ENCODE results near the gene KISS1R.

The KISS1R gene

DNA sequence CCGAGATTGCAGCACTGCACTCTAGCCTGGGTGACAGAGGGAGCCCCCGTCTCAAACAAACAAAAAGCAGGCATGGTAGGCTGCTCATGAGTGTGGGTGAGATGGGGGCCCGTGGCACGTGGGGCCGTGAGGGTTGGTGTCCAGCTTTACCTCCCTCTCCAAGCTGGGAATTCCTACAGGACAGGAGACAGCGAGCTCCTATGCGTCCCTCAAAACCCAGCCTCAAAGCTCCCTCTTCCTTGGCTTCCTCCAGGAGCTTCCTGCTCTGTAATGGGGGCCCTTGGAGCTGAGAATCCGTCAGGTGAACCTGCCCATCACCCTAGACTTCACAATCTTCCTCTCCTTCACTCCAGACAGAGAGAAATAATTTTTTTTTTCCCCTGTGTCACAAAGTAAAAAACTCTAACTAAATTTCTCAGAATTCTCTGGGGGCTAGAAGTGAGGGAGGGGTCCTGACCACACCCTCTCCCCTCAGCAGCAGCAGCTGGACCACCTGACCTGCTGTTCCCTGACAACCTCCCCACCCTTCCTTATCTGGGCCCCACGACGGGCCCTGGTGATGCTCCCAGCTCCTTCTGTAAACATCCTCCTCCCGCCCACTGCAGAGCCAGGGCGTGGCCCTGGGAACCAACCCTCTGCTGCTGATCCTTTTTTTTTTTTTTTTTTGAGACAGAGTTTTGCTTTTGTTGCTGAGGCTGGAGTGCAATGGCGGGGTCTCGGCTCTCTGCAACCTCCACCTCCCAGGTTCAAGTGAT, 44.9 kb downstream of the KISS1R start:
- Histone ChIP-seq H3K27me3 (replicated peaks; ENCODE audit: insufficient read depth, low read length) (no peaks in the 10 kb centered on the region), H3K79me2 (ENCODE audit: low read length) (no peaks in the 10 kb centered on the region), H3K9me2 (replicated peaks; ENCODE audit: insufficient read depth, low read length) (no peaks in the 10 kb centered on the region), H2AFZ (ENCODE audit: low read length) (no peak overlapping the region), H4K20me1 (ENCODE audit: insufficient read depth, low read length) (no peaks in the 10 kb centered on the region), H3K4me3 (ENCODE audit: low read length) (no peak overlapping the region), H3K36me3 (replicated peaks; ENCODE audit: insufficient read depth, low read length) (peaks cover 3% of the 10 kb centered on the region; the same call in 1 of the 2 replicates), H3F3A (ENCODE audit: insufficient read depth, low read length) (no peaks in the 10 kb centered on the region), H3K27ac (ENCODE audit: low read length) (no peak overlapping the region), H3K9ac (ENCODE audit: low read length) (no peak overlapping the region), H3K9me3 (replicated peaks; ENCODE audit: insufficient read depth, low read length) (no peaks in the 10 kb centered on the region), H3K4me2 (ENCODE audit: low read depth, low read length) (no peak overlapping the region), H3K4me1 (ENCODE audit: low read length) (no peaks in the 10 kb centered on the region)
- no peak for DNase-seq
- no peak for TF ChIP-seq EZH2 (optimal IDR thresholded peaks at IDR 0.05; ENCODE audit: low read depth, low read length)

DNA sequence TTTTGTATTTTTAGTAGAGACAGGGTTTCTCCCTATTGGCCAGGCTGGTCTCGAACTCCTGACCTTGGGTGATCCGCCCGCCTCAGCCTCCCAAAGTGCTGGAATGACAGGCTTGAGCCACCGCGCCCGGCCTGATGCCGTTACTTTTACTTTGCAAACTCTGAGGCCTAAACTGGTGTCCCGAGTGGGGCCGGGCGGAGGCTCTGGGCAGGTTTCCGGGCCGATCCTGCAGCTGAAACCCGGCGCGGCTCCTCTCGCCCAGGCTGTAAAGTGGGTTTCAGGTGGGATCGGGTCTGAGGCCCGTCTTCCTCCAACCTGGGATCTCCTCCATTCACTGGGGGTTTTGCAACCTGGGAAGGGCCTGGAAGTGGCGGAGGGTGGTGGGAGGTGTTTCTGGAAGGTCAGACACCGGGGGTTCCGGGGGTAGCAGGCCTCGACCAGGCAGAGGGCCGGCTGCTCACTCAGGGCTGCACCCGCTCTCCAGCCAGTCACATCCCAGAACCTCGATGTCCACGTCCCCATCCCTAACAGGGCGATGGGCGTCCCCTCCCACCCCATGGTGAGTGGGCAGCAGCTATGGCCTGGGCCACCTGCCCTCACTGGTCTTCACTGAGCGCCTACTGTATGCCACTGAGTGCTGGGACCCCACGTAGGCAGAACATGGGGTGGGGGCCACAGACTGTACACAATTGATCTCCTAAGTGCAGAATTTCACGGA, 45.7 kb downstream of the KISS1R start:
- TF ChIP-seq, protein P1, sequence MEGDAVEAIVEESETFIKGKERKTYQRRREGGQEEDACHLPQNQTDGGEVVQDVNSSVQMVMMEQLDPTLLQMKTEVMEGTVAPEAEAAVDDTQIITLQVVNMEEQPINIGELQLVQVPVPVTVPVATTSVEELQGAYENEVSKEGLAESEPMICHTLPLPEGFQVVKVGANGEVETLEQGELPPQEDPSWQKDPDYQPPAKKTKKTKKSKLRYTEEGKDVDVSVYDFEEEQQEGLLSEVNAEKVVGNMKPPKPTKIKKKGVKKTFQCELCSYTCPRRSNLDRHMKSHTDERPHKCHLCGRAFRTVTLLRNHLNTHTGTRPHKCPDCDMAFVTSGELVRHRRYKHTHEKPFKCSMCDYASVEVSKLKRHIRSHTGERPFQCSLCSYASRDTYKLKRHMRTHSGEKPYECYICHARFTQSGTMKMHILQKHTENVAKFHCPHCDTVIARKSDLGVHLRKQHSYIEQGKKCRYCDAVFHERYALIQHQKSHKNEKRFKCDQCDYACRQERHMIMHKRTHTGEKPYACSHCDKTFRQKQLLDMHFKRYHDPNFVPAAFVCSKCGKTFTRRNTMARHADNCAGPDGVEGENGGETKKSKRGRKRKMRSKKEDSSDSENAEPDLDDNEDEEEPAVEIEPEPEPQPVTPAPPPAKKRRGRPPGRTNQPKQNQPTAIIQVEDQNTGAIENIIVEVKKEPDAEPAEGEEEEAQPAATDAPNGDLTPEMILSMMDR (IDR thresholded peaks at IDR 0.05; ENCODE audit: low read length), result no peak
- TF ChIP-seq EZH2 (optimal IDR thresholded peaks at IDR 0.05; ENCODE audit: low read depth, low read length), result no peak
- no peak for TF ChIP-seq EZH2phosphoT487 (IDR thresholded peaks at IDR 0.05; ENCODE audit: low read length)
- H3K27me3 ChIP-seq (replicated peaks; ENCODE audit: insufficient read depth, low read length), result no peaks in the 10 kb centered on the region
- DNase-seq, result no peak
- no peak overlapping the region for H3K4me2 ChIP-seq (ENCODE audit: low read depth, low read length)
- H2AFZ ChIP-seq (ENCODE audit: low read length), result no peak overlapping the region
- no peak overlapping the region for H3K27ac ChIP-seq (ENCODE audit: low read length)
- no peaks in the 10 kb centered on the region for H3K9me2 ChIP-seq (replicated peaks; ENCODE audit: insufficient read depth, low read length)
- no peak overlapping the region for H3K4me3 ChIP-seq (ENCODE audit: low read length)
- H3K36me3 ChIP-seq (replicated peaks; ENCODE audit: insufficient read depth, low read length), result peaks cover 3% of the 10 kb centered on the region; the same call in 1 of the 2 replicates
- no peaks in the 10 kb centered on the region for H3F3A ChIP-seq (ENCODE audit: insufficient read depth, low read length)
- H3K79me2 ChIP-seq (ENCODE audit: low read length), result no peaks in the 10 kb centered on the region
- H4K20me1 ChIP-seq (ENCODE audit: insufficient read depth, low read length), result no peaks in the 10 kb centered on the region
- no peaks in the 10 kb centered on the region for H3K9me3 ChIP-seq (replicated peaks; ENCODE audit: insufficient read depth, low read length)
- H3K9ac ChIP-seq (ENCODE audit: low read length), result no peak overlapping the region
- H3K4me1 ChIP-seq (ENCODE audit: low read length), result no peaks in the 10 kb centered on the region

GRCh38 chr19:963486-963951, 46.4 kb downstream of the KISS1R start:
- no peaks in the 10 kb centered on the region for H3K79me2 ChIP-seq (ENCODE audit: low read length)
- H3K36me3 ChIP-seq (replicated peaks; ENCODE audit: insufficient read depth, low read length), result peaks cover 6% of the 10 kb centered on the region; the same call in 1 of the 2 replicates
- no peak overlapping the region for H2AFZ ChIP-seq (ENCODE audit: low read length)
- H3K4me3 ChIP-seq (ENCODE audit: low read length), result no peak overlapping the region
- no peaks in the 10 kb centered on the region for H3F3A ChIP-seq (ENCODE audit: insufficient read depth, low read length)
- H3K4me1 ChIP-seq (ENCODE audit: low read length), result no peaks in the 10 kb centered on the region
- TF ChIP-seq EZH2phosphoT487 (IDR thresholded peaks at IDR 0.05; ENCODE audit: low read length) (no peak), EZH2 (optimal IDR thresholded peaks at IDR 0.05; ENCODE audit: low read depth, low read length) (no peak)
- TF ChIP-seq, protein P1 (IDR thresholded peaks at IDR 0.05; ENCODE audit: low read length), result no peak
- no peak overlapping the region for H3K27ac ChIP-seq (ENCODE audit: low read length)
- no peak for DNase-seq
- H4K20me1 ChIP-seq (ENCODE audit: insufficient read depth, low read length), result no peaks in the 10 kb centered on the region
- no peaks in the 10 kb centered on the region for H3K9me3 ChIP-seq (replicated peaks; ENCODE audit: insufficient read depth, low read length)
- no peak overlapping the region for H3K9ac ChIP-seq (ENCODE audit: low read length)
- H3K9me2 ChIP-seq (replicated peaks; ENCODE audit: insufficient read depth, low read length), result no peaks in the 10 kb centered on the region
- no peaks in the 10 kb centered on the region for H3K27me3 ChIP-seq (replicated peaks; ENCODE audit: insufficient read depth, low read length)
- no peak overlapping the region for H3K4me2 ChIP-seq (ENCODE audit: low read depth, low read length)
